Left cardiac atrium (tissue), 4 donors: ENCODE results near the gene TCEA3. TPM values are rescaled to one million over a fixed set of nuclear protein-coding genes. Genes with fewer than 3 reads are reported as not detected.
A peak's percentile ranks its signal among the peaks of the same experiment; 100 is the strongest.

Experiments
- ATAC-seq, 2 donors: fragments of 200-7000 bp; cut with Tn5 transposase; one replicate each; pipeline ENCODE4 v1.9.1; 2020; ENCODE audit warnings: mild to moderate bottlenecking in 2 of 2, moderate library complexity in 2 of 2
- DNase-seq: peaks from one replicate; pipeline ENCODE4 v3.0.0-alpha.2; 2020
- intact Hi-C, 2 donors: fragments of 100-400 bp; cut with DNase I; formaldehyde crosslinking; loops; one replicate each; pipeline versions ENCODE4 v1.14.1 to v1.15.1; 2022 to 2023
- long read RNA-seq: library from polyadenylated mRNA; unstranded; transcript quantifications from one replicate; pipeline ENCODE4 v2.0.0, GENCODE V29; 2021
- total RNA-seq, 2 donors: library from RNA; stranded (reverse); fragmentation: NEBNext Ultra II Directional; extraction: Animal tissue kit (Norgen Biotek cat#: 25700); gene quantifications; one replicate each; pipeline ENCODE4 v1.2.1, GENCODE V29; 2021
- donor health status: DM: no; HTN: yes; CAD: no.
- donor health status: DM: no; HTN: yes; CAD: no; lungs with severe emphysema.
- donor health status: DM: yes; HTN: yes; CAD: no.
- donor health status: Dilated cardiomyopathy.

TCEA3 gene
- total RNA-seq, result 10 to 100 TPM; 32.9 to 38.3 TPM
- long read RNA-seq, transcript TCEA3-203 (11 exons, 1,559 nt), result major isoform, 41 of 54 reads
- long read RNA-seq, partial matches to known transcripts, result 1 of 54 reads
- long read RNA-seq, other reads (novel, unspliced or antisense), result 11 of 54 reads

- intact Hi-C loops, result no loop called here
- ATAC-seq (peak; percentile 59 to 80), DNase-seq (peak; percentile 59)
These were observed at the start of gene TCEA3 for GRCh38 chr1:23424293-23425192. TSS of gene TCEA3 (minus strand) at chr1:23424748. CDS start at chr1:23424633, 115 bp downstream.

GRCh38 chr1:23473037-23473800, 48.7 kb upstream of the TCEA3 start:
- DNase-seq, result no peak
- intact Hi-C loops, result no loop called here
- no peak for ATAC-seq

GRCh38 chr1:23472351-23473036, 47.9 kb upstream of the TCEA3 start:
- DNase-seq (no peak), ATAC-seq (no peak)

GRCh38 chr1:23471473-23472075, 47.0 kb upstream of the TCEA3 start:
- no peak for DNase-seq
- intact Hi-C loops, result no loop called here
- ATAC-seq, result no peak

More at GRCh38 chr1:23472351-23473036, 47.9 kb upstream of the TCEA3 start:
- intact Hi-C loops, result no loop called here

- intact Hi-C loops, result no loop called here
- DNase-seq (peak; percentile 79), ATAC-seq (peak; percentile 65 to 69)
These were observed 45.9 kb upstream of the TCEA3 start for GRCh38 chr1:23470282-23471070.

GRCh38 chr1:23469372-23469982, 44.9 kb upstream of the TCEA3 start:
- ATAC-seq (peak; percentile 7 to 24), DNase-seq (no peak)
- intact Hi-C loops, result no loop called here

- DNase-seq (no peak), ATAC-seq (no peak)
- intact Hi-C loops, result no loop called here
These were observed 42.0 kb upstream of the TCEA3 start for GRCh38 chr1:23466423-23466989.

GRCh38 chr1:23463286-23463685, 38.7 kb upstream of the TCEA3 start:
- ATAC-seq, result peak in 1 of 2 donors; percentile 62
- DNase-seq, result no peak
- intact Hi-C loops, result no loop called here

- ATAC-seq, result no peak
- no peak for DNase-seq
- intact Hi-C loops, result no loop called here
These were observed 38.2 kb upstream of the TCEA3 start for GRCh38 chr1:23462766-23463165.

- DNase-seq (no peak), ATAC-seq (no peak)
- intact Hi-C loops, result no loop called here
These were observed 36.5 kb upstream of the TCEA3 start for GRCh38 chr1:23461050-23461449.

- DNase-seq (no peak), ATAC-seq (no peak)
- intact Hi-C loops, result no loop called here
These were observed 36.0 kb upstream of the TCEA3 start for GRCh38 chr1:23460519-23460918.

- intact Hi-C loops, result no loop called here
- DNase-seq, result no peak
- ATAC-seq, result no peak
These were observed 34.8 kb upstream of the TCEA3 start for GRCh38 chr1:23459338-23459757.

- intact Hi-C loops, result no loop called here
- DNase-seq (no peak), ATAC-seq (no peak)
These were observed 31.7 kb upstream of the TCEA3 start for GRCh38 chr1:23456226-23456625.

- ATAC-seq, result no peak
These were observed 29.0 kb upstream of the TCEA3 start for GRCh38 chr1:23453455-23454000.

GRCh38 chr1:23452011-23452411, 27.5 kb upstream of the TCEA3 start:
- intact Hi-C loops, result no loop called here
- ATAC-seq, result peak; percentile 81 to 85
- peak; percentile 44 for DNase-seq

More at GRCh38 chr1:23453455-23454000, 29.0 kb upstream of the TCEA3 start:
- intact Hi-C loops, result no loop called here
- DNase-seq, result no peak

GRCh38 chr1:23451441-23451840, 26.9 kb upstream of the TCEA3 start:
- DNase-seq (no peak), ATAC-seq (no peak)
- intact Hi-C loops, result no loop called here

GRCh38 chr1:23450894-23451293, 26.3 kb upstream of the TCEA3 start:
- ATAC-seq (no peak), DNase-seq (no peak)
- intact Hi-C loops, result no loop called here
